GM18861 (cell line): Measurements from ENCODE around the gene ENTPD6.
"Not testable (repeated sequence)": the region's sequence is repeated elsewhere in the genome, so short reads cannot be mapped to it uniquely, and the experiment has no call there.

ENCODE experiments used
- ATAC-seq: cut with Tn5 transposase; IDR thresholded peaks from one replicate; pipeline ENCODE4 v1.9.1; 2021; ENCODE audit not compliant: unreplicated experiment

Gene ENTPD6

DNA sequence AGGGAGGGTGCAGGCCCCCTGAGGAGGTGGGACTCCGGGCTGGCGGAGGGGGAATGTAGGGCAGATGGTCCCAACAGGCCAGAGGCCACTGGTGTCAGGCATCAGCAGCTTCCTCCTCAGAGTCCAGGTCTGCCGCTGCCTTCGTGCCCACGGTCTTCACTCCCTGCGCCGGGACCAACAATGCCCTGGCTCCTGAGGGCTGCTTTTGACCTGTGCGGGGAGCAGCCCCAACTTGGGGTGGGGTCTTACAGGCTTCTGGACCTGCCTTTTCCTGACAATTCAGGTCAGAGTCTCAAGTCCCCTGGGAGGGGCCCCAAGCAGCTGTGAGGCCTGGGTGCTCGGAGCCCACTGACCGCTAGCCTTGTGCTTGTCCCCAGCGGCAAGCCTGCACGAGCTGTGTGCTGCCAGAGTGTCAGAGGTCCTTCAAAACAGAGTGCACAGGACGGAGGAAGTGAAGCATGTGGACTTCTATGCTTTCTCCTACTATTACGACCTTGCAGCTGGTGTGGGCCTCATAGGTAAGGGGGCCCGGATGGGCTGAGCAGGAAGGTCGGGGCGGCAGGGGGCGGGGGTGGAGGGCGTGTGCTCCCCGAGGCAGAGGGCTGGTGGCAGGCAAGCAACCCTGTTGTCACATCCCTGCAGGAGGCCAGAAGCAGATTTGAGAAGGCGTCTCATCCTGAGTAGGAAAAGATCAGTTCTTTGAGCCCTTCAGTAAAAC lies 27.1 kb downstream of the ENTPD6 start:
- ATAC-seq, result no peak

DNA sequence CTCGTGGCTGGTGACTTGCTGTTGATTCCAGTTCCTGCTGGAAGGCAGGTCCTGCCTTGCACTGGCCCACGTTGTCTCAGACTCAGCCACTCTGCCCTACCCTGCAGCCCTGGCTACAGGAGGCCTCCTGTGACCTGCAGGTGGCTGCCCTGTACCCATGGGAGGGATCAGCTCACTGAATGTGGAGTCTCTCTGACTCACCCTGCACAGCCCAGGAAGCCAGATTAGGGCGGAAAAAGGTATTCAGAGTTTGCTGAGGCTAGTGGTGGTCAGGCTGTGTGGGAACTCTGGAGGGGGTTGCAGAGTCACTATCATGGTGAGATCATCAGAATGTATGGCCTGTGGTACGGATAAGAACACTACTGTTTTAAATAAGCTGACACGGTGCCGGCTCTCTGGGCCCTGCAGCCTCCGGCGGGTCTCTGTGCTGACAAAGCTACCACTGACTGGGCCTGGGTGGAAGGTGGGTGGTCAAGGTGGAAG lies 27.7 kb downstream of the ENTPD6 start:
- peak; percentile 45 for ATAC-seq

GRCh38 chr20:25223765-25224720 lies 28.5 kb downstream of the ENTPD6 start:
- ATAC-seq, result no peak

DNA sequence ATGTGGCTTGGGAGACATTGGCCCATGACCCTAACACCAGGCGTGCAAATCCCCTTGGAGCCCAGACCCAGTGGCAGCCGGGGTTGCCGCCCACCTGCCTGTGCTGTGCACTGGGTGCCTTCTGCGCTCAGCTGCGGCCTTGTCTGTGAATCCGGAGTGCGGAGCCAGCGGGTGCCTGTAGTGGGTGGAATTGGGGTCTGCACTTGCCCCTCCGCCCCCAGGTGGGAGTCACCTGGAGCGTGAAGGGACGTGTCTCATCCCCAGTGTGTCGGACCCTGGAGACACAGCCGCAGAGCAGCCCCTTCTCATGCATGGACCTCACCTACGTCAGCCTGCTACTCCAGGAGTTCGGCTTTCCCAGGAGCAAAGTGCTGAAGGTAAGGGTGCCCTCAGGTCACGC lies 29.4 kb downstream of the ENTPD6 start:
- no peak for ATAC-seq

GRCh38 chr20:25225642-25226432 lies 30.3 kb downstream of the ENTPD6 start:
- no peak for ATAC-seq

GRCh38 chr20:25226433-25227316 lies 31.2 kb downstream of the ENTPD6 start:
- no peak for ATAC-seq

GRCh38 chr20:25227317-25227831 lies 31.9 kb downstream of the ENTPD6 start:
- no peak for ATAC-seq

- ATAC-seq, result no peak
Measured at GRCh38 chr20:25229486-25230165, 34.1 kb downstream of the ENTPD6 start.

GRCh38 chr20:25230166-25230831 lies 34.8 kb downstream of the ENTPD6 start:
- ATAC-seq, result peak; percentile 93

DNA sequence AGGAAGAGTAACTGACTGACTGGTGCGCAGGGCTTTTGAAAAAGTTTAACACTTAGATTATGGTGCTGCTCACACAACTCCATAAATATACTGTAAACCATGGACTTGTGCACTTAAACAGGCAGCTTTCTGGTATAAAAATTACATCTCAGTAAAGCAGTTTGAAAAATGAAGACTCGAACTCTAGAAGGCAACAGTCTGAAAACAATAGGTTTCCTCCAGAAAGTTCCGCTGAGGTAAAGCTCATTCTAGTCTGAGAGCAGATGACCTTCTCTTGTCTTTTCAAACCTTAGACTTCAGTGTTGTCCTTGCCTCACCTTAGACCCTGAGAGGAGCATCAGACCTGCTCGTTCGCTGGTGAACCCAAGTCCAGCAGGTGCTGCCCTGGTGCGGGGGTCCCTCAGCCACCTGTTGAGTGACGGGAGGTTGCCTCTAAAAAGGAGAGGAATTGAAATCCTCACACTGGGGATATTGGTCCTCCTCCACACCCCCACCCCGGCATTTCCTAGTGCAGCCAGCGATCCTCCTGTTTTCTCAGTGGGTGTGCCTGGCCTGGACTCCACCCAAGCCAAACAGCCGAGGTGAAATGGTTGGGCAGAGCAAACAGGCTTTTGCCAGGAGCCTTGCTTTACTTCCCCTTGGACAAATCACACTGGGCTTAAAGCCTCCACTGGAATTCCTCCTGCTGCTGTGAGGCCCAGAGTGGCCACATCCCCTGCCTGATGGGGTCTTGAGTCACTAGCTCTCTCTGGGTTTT lies 37.7 kb downstream of the ENTPD6 start:
- no peak for ATAC-seq

- not testable (repeated sequence) for ATAC-seq
Measured at GRCh38 chr20:25234009-25234849, 38.7 kb downstream of the ENTPD6 start.

GRCh38 chr20:25236450-25237304 lies 41.2 kb downstream of the ENTPD6 start:
- no peak for ATAC-seq

DNA sequence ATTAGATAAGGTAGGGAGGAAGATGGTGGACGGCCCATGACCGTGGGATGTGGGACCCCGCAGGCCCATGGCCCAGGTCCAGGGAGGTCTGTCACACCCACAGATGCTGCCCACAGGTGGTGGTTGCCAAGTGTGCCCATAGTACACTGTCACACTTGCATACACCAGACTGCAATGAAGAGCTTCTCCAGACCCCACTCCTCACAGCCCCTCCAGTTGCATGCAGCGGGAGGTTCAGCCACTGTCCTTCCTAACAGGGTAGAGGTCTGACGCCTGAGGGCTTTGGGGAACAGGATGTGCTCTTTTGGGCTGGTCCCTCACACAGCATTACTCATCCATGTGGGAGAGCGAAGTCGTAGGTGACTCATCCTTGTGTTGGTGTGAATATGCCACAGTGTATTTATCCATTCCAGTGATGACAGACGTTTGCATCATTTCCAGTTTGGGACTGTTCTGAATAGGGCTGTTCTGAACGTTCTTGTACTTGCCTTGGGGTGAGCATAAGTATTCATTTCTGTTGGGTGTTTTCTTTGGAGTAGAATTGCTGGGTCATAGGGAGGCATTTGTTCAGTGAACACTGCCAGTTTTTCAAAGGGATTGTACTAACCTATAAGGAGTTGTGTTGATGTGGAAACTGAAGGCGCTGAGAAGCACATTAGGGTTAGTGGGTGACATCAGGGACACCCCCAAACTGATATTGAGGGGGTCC lies 42.3 kb downstream of the ENTPD6 start:
- peak; percentile 51 for ATAC-seq

DNA sequence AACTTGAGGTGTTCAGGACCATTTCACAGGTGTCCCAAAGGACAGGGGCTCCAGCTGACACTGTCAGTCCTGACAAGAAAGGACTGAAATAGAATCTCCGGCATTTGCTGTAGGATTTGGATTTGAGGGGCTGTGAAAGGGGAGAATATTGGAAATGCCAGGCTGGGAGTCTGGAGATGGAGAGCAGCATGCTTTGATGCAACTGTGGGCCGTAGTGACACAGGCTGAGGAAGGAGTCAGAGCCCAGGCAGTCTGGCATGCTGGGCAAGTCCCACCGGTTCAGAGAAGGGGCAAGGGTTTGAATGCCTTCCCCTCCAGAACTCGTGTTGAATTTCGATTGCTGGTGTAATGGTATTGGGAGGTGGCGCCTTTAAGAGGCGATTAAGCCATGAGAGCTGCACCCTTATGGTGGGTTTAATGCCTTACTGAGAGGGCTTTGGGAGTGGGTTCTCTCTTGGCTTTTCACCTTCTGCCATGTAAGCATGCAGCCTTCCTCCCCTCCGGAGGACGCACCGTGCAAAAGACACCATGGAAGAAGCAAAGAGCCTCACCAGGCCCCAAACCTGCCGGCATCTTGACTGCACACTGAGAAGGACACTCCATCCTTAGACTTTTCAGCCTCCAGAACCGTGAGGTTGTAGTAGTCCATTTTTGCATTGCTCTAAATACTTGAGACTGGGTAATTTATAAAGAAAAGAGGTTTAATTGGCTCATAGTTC lies 43.0 kb downstream of the ENTPD6 start:
- no peak for ATAC-seq
